Heart left ventricle (tissue), 13 donors: ENCODE results near the gene LAYN.

Experiments used
- POLR2A ChIP-seq, 2 donors: fragments of 450-650 bp; IDR thresholded peaks; one replicate each; pipeline ENCODE4 v1.6.1; 2017; ENCODE audit warnings: antibody characterized with exemption in 2 of 2, mild to moderate bottlenecking in 2 of 2, moderate library complexity in 2 of 2
- TF ChIP-seq, protein P1 (sequence below), 12 donors: fragments of 200-600 bp; sonication (generic) in 4 of 12; IDR thresholded peaks; one replicate each; pipeline versions ENCODE4 v1.5.0 to v1.8.0; 2018 to 2022; ENCODE audit warnings: antibody characterized with exemption in 12 of 12, mild to moderate bottlenecking in 5 of 12
- donor health status: ischemic (EF 13 %, LVEDD 7.1; RV severe dilation, severe dysfunction).
- donor health status: DM: no; HTN: yes; CAD: no.
- donor health status: DM: no; HTN: no; CAD: no.
- donor health status: ischemic (EF 25% LVEDD 6.9; RV normal size, moderate dysfunction).
- donor health status: ischemic (EF 25% LVEDD 5.7; RV mildly dilated, moderate dysfunction).
- donor health status: ischemic (EF 35%, LVEDD 5.7; RV mildly dilated, moderate dysfunction).
- donor health status: nonischemic (EF 11% LVEDD 7.7; RV severe dilation, severe dysfunction).
- donor health status: DM: yes; HTN: yes; CAD: no.
- donor health status: PGD.
- donor health status: ischemic (EF 29% LVEDD 5.4; RV normal size, mild dysfunction).
- donor health status: nonischemic (EF 23%, LVEDD 6.1; RV moderate dilation, normal function).

DNA sequence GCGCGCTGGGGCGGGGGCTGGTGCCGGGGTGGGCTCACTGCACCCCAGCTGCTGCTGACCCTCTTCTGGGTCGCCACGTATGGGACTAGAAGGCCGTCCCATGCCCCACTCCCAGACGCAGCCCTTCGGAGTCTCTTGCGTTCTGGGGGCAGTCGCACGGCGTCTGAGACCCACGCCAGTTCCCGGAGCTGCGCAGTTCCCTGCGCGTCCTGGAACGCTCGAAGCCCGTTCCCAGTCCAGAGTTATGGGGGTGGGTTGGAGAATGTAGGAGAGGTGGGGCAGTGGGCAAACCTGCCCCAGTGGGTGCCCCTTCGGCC is 375 bp downstream of the LAYN start:
- TF ChIP-seq, protein P1, sequence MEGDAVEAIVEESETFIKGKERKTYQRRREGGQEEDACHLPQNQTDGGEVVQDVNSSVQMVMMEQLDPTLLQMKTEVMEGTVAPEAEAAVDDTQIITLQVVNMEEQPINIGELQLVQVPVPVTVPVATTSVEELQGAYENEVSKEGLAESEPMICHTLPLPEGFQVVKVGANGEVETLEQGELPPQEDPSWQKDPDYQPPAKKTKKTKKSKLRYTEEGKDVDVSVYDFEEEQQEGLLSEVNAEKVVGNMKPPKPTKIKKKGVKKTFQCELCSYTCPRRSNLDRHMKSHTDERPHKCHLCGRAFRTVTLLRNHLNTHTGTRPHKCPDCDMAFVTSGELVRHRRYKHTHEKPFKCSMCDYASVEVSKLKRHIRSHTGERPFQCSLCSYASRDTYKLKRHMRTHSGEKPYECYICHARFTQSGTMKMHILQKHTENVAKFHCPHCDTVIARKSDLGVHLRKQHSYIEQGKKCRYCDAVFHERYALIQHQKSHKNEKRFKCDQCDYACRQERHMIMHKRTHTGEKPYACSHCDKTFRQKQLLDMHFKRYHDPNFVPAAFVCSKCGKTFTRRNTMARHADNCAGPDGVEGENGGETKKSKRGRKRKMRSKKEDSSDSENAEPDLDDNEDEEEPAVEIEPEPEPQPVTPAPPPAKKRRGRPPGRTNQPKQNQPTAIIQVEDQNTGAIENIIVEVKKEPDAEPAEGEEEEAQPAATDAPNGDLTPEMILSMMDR (IDR thresholded peaks at IDR 0.05): no peak
- no peak for TF ChIP-seq POLR2A (IDR thresholded peaks at IDR 0.05)
